Ureter (tissue), 1 donor: ENCODE data around the gene WDFY2. TPM values are rescaled to one million over a fixed set of nuclear protein-coding genes. Genes with fewer than 3 reads are reported as not detected.

ENCODE experiments used
- DNase-seq: peaks from one replicate; pipeline ENCODE4 v3.0.0-alpha.2; 2020; ENCODE audit warnings: low spot score
- total RNA-seq: library from RNA; stranded (reverse); gene quantifications from one replicate; pipeline ENCODE4 v1.2.4, GENCODE V29; 2023
- donor health status: DM: yes; HTN: yes; CAD: no.

Gene WDFY2
- total RNA-seq, 1 donor from 2014 or later, result 17.2 TPM

DNA sequence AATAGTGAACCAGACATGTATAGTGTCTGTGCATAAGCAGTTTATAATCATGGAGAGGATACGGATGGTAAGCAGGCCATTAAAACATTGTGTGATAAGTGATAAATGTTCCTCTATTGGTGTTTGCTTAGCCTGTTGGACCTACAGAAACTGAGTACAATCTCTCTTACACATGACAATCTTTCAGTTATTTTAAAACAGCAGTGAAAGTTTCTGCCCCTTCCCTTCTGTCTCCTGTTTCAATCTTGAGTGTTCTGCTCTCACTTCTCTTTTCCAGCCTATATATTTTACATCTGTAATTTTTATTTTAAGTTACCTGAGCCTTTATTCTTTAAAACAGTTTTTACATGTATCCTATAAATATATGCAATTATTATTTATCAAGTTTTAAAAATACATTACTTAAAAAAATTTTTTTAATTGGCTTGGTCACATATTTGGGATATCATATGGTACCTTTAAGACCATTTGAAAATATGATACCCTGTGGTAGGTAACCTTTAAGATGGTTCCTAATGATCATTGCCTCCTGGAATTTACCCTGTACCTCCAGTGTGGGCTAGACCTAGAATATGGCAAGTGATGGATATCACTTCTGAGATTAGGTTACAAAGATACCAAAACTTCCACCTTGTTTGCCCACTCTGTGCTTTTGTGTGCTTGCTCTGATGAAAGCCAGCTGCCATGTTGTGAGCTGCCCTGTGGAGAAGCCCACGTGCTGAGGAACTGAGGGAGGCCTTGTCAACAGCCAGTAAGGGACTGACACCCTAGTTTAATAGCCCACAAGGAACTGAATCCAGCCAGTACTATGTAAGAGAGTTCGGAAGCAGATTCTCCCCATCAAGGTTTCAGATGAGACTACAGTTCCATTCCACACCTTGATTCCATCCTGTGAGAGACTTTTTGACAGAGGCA lies 120.4 kb downstream of the WDFY2 start:
- no peak for DNase-seq

DNA sequence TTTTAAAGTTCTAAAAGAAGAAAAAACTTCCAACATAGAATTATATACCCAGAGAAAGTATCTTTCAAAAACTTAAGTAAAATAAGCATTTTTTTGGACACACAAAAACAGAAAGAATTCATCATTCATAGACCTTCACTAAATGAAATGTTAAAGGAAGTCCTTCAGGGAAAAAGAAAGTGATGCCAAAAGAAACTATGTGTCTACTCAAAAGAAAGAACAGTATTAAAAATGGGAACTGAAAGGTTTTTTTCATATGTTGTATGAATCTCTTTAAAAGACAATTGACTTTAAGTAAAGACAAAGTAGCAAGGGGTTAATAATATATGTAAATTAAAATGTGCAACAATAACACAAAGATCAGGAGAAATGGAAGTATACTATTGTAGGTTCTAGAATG lies 123.2 kb downstream of the WDFY2 start:
- no peak for DNase-seq

DNA sequence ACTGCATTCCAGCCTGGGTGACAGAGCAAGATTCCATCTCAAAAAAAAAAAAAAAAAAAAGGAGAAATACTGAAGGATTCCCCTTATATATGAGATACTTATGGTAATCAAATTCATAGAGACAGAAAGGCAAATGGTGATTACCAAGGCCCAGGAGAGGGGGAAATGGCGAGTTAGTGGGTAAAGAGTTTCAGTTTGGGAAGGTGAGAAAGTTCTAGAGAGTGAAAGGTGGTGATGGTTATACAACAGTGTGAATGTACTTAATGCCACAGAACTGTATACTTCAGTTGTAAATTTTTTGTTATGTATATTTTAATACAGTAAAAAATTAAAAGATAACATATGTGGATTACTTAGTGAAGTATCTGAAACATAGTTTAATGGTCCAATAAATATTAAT lies 129.5 kb downstream of the WDFY2 start:
- no peak for DNase-seq

DNA sequence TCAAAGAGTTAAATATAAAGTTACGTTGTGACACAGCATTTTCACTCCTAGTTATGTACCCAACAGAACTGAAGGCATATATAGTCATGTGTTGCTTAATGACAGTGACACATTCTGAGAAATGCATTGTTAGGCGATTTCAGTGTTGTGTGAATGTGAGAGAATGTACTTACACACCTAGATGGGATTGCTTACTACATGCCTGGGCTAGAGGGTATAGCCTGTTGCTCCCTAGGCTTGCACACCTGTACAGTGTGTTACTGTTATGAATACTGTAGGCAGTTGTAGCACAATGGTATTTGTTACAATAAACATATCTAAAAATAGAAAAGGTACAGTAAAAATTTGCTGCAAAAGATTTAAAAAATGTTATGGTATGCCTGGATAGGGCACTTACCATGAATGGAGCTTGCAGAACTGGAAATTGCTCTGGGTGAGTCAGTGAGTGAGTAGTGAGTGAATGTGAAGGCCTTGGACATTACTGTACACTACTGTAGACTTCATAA lies 130.5 kb downstream of the WDFY2 start:
- no peak for DNase-seq

DNA sequence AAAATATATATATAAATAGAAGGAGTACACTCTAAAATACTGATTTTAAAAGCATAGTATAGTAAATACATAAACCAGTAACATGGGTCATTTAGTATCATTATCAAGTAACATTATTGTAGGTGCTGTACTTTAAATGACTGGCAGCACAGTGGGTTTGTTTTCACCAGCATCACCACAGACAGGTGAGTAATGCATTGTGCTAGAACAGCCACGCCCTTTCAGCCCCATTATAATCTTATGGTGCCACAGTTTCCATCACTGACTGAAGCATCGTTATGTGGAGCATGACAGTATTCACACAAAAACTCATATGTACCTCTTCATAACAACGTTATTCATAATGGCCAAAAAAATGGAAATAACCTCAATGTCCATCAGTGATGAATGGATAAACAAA lies 131.4 kb downstream of the WDFY2 start:
- DNase-seq, result no peak

DNA sequence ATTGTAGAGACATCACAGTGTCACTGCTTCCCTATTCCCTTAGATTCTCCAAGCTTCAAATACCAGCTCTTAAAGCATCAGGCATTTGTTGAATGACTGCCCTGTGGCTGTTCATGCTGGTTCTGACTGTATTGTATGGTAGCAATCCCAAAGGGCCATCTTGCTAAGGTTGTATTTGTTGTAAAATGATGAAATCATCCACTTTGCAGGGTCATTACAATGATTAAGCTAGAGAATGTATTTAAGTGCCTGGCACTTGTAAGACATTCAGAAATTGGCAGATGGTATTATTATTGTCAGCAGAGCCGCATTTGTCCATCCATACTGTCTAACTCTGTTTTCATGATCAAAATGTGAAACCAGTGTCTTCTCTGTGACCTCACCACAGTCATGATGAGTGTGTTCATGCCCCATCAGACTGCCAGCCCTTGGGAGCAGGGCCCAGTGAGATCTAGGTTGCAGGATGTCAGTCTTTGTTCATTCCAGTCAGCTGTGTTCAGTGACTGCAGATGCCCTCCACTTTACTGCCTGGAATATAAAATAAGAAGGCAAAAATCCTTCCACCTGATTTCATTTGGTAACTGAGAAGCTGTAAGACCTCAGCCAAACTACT lies 133.6 kb downstream of the WDFY2 start:
- no peak for DNase-seq

DNA sequence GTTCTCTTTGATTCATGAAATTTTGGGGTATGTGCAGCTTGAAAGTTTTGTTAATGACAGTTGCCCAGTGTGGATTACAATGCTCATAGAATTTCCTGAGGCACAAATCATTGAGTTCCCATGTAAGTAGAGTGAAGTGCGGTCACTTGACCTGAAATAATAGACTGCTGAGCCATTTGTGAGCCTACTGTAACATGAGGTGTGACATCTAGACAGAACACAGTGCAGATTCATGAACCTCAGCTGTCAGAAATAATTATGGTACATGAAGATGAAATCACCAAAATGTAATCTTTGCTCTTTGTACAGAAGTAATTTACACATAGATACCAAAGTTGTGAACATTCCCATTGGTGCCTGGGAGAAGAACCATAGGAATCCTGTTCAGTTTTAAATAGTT lies 135.1 kb downstream of the WDFY2 start:
- DNase-seq, result no peak

DNA sequence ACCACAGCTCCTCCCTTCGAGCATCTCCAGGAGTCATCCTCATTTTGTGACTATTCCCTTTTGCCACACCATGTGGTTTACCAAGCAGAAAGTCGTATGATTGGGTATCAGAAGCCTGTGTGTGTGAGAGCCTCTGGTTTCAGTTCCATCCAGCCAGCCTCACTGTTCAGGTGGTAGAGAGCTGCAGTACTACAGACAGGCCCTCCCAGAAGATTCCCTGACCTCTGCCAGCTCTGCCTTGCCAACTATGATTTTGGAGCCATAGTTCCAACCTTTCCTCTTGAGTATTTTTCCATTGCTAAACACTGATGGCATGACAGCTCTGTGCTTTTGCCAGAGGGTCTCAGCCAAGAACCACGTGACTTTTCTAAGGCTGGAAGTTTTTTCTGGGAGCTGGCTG lies 137.2 kb downstream of the WDFY2 start:
- DNase-seq, result no peak

DNA sequence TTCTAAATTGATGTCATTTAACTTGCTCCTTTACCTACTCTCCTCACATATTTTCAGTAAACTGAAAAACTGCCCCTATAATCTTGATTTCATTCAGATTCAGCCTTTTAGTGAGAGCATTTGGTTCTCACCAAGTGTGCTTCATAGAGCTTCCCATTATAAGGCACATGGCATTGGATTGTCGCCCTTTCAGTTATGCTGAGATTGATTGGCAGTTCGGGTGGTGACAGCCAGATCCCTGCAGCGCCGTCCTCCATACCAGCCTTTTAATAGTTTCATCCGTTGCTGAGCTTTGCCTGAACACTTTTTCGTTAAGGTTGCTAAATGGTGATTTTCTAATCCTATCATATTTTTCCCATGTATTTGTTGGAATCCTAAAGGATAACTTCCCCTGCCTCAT lies 139.3 kb downstream of the WDFY2 start:
- no peak for DNase-seq

DNA sequence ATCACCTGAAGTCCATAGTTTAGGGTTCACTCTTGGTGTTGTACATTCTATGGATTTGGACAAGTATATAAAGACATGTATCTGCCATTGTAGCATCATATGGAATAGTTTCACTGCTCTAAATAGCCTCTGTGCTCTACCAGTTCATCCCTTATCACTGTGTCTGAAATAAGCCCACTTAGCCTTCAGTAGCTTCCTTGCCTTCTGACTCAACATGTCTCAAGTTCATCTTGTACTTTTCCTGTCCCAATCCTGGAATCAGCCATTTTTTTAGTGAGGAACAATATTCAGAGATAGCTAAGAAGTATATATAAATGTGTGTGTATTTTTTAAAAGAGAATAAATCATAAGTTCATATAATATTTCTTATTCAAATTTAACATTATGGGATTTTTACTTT lies 140.5 kb downstream of the WDFY2 start:
- no peak for DNase-seq

DNA sequence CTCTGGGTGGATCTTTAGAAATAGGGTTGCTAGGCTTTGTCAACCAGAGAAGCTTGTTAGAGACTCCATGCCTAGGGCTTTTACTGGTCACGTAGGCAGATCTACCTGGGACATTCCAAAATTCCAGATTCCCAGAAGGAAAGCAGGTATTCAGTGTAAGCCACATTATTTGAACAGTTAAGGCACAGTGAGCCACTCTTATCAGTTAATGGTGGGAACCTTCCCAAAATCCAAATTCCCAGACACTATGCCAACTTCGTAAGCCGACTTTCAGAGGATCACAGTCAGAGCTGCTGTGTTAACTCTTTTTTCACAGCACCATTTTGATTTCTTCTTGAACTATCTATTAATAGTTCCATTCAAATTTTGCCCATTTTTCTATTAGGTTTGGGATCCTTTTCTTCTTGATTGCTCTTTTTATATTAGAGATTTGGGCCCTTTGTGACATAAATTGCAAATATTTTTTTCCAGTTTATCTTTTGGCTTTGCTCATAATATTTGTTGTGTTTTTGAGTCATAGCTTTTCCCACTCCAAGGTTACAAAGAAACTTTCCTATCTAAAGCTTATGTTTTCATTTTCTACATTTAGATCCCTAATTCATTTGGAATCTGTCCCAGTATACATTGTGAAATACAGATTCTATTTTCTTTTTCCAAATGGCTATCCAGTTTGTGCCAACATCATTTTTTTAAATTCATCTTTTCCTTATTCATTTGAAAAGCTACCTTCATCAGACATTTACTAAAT lies 142.4 kb downstream of the WDFY2 start:
- DNase-seq, result no peak

DNA sequence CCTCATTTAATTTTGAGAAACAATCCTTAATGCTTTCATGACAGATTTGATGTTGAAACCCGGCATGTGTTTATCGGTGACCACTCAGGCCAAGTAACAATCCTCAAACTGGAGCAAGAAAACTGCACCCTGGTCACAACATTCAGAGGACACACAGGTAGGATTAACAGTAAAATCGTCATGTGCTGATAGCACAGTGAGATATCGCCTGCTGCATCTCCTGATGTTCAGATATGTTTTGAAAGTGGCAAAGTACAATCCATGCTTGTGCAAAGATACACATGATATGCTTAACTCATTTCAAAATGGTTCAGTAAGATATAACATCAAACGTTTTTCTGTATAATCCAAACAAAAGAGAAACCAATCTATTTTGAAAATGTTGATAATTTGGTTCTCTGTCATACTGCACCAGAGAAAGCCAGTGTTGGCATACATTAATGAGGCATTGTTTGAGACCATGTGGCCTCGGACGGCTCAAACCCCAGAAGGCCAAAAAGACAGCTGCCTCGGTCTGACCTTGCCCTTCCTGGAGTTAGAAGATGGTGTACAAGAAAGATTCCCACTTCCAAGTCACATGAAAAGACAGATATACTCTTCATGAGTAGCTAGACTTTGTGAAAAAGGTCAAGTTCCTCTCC lies 143.5 kb downstream of the WDFY2 start:
- no peak for DNase-seq

DNA sequence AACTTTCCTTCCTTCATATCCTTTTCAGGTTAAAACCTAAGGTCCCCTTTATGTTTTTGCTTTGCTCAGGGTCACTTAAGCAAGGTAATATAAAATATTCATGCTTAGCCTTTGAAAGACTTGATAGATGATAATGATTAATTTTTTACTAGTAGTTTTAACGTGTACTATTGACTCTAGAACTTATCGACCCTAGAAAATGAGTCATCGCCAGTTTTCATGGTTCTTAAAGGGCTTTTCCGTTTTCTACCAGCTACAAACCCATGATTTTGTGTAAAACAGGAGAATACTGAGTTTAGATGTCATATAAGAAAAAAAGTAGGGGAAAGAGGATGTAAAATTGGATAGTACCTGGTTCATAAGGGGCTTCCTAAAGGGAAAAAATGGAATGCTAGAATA lies 144.0 kb downstream of the WDFY2 start:
- no peak for DNase-seq

DNA sequence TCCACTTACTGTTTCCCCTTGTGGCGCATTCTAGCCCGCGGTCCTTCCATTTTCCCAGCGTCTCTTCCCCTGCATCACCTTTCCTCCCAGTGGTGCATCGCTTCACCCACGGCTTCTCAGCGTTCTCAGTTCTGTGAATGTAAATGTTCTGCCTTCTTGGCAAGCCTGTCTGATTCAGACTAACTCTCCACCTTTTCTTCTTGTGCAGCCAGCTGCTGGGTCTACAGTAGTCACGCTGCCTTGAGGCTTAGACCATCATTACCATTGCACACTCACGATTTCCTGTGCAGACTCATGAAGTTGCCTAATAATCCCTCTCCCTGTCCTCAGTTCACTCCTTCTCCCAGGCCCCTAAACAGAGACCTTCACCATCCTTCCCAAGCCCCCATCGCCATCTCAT lies 144.7 kb downstream of the WDFY2 start:
- DNase-seq, result no peak

DNA sequence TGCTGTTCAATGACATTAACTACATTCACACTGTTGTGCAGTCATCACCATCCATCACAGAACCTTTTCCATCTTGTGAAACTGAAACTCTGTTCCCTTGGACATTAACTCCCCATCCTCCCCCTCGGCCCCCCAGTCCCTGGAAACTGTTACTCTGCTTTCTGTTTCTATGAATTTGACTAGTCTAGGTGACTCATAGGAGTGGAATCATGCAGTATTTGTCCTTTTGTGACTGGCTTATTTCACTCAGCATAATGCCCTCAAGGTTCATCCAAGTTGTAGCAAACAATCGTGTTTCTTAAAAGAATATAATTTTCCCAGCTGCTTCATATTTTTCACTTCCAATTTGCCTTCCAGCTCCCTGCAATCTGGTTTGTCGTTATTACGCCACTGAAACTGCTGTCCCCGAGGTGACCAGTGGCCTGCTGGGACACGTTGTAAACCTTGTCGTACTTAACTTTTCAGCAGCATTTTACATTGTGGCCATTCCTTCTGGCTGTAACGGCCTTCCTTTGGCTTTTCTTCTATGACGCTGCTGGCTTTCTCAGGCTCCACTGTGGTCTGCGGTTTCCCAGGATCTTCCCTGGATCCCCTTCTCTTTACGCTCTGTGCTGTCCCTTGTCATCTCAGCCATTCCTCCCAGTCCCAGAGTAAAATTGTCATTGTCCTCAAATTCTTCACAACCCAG lies 145.7 kb downstream of the WDFY2 start:
- DNase-seq, result no peak

DNA sequence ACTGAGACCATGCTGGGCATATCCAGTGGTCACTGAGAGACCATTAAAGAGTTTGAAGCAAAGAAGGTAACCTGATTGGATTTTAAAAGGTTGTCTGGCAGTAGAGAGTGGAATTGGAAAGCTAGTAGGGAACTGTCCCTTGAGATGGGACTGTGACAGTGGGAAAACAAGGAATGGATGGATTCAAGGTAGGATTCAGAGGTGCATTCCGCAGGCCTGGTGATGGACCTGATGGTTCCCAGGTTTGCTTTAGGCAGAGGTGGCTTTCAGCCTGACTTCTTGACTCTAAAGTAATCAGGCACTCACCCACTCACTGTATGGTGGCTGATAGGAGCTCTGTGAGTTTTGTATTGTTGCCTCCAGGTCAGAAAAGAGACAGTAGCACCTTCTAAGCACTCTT lies 146.7 kb downstream of the WDFY2 start:
- DNase-seq, result no peak

DNA sequence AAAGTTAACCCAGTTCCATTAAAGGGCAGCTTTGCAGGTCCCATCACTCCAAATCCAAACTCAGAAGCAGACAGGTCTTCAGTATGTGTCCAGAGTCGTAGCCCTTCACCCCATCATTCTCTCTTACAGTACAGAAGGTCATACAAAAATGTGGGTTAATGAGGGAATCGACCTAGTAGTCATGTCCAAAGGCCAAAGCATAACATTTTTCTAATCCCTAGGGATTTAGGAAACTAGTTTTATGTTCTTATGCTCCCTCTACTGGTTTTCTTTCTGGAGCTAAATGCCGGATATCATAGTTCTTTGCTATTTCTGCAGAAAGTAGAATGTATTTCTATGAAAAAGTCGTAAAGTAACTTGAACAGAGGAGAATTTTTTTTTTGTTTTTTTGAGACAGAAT lies 147.5 kb downstream of the WDFY2 start:
- DNase-seq, result no peak

DNA sequence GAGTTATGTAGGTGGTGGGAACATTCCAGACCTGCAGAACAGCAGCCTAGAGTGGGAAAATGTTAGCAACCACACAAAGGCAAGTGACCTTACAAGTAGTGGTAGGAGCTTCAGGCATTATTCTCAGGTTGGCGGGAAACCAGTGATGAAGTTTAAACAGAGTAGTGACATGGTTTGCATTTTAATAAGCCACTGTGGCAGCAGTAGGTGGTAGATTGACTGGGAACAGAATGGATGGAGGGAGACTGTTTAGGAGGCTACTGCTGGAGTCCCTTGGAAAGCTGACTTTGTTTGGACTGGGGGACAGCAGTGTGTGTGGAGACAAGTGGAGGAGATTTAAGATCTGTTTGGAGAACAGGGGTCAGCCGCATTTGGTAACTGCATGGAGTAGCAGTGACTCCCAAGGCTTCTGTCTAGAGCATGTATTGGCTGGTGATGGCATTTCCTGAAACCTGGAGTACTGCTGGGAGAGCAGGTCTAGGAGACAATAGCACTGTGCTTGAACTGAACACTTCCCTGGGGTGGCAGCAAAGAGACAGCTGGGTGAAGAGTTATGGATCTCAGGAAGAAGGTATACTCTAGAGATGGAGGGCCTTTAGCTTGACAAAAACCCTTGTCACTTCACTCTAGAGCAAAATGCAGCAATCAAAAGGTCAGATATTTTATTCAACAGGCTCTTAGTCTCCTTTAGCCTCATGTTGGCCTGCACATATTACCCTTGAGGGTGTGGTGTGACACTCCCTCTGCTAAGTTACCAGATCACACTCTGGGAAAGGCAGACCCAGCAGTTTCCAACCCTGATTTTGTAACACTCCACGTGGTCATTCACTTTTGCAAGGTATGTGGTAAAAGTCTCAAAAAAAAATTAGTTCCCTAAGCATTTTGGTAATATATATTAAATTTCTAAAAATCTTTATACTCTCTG lies 149.4 kb downstream of the WDFY2 start:
- DNase-seq, result no peak

DNA sequence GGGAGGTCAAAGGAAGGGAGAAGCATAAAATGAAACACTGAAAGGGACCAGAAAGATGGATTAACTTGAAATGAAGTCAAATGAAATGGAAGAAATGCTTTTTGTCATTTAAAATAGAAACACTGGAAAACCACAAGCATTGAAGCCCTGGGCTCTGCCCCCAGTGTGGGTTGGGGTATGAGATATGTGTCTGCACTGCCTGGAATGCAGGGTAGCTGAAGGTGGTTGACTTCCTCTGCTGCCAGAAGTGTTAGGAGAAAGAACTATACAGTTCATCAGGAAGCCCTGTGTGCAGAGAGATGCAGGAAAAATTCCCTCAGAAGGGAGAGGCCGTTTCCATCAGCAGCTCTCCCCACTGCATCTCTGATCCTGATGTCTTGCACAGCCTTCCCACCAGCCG lies 150.5 kb downstream of the WDFY2 start:
- no peak for DNase-seq

DNA sequence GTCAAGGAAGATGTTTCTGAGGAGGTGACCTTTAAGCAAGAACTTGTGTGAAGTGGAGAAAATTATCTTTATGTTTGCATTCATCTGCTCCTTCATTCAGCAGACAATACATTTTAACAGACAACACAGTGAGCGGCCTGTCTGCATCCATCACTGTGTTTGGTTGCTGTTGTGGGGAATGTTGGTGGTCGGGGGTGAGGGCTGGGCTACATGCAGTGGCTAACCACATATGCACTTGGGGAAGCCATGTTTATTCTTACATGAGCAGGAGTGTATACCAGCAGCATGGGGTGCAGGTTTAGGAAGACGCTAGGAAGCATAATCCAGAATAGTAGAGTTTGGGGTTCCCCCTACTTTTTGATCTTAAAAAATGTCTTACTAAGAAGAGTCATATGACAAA lies 153.3 kb downstream of the WDFY2 start:
- no peak for DNase-seq
